Esophagus muscularis mucosa (tissue), 3 donors: ENCODE data around the gene PARP6.

ENCODE experiments used
- CTCF ChIP-seq, 3 experiments: fragments of 200-600 bp in 2 of 3; fragments of 450-650 bp in 1 of 3; sonication (generic) in 2 of 3; IDR thresholded peaks; one replicate each; pipeline ENCODE4 v1.5.1; 2017 to 2019; ENCODE audit warnings: antibody characterized with exemption in 3 of 3, mild to moderate bottlenecking in 2 of 3, moderate library complexity in 1 of 3
- POLR2AphosphoS5 ChIP-seq, 2 donors: sonication (generic); formaldehyde crosslinking; IDR thresholded peaks; one replicate each; pipeline ENCODE4 v1.6.1; 2017; ENCODE audit warnings: antibody characterized with exemption in 2 of 2

- no peak for TF ChIP-seq CTCF (IDR thresholded peaks at IDR 0.05)
- no peak for TF ChIP-seq POLR2AphosphoS5 (IDR thresholded peaks at IDR 0.05)
Measured at GRCh38 chr15:72276326-72276700, 4.0 kb upstream of the PARP6 start.
